ENCODE data around the gene RNASE13.

- TF ChIP-seq, protein P1, sequence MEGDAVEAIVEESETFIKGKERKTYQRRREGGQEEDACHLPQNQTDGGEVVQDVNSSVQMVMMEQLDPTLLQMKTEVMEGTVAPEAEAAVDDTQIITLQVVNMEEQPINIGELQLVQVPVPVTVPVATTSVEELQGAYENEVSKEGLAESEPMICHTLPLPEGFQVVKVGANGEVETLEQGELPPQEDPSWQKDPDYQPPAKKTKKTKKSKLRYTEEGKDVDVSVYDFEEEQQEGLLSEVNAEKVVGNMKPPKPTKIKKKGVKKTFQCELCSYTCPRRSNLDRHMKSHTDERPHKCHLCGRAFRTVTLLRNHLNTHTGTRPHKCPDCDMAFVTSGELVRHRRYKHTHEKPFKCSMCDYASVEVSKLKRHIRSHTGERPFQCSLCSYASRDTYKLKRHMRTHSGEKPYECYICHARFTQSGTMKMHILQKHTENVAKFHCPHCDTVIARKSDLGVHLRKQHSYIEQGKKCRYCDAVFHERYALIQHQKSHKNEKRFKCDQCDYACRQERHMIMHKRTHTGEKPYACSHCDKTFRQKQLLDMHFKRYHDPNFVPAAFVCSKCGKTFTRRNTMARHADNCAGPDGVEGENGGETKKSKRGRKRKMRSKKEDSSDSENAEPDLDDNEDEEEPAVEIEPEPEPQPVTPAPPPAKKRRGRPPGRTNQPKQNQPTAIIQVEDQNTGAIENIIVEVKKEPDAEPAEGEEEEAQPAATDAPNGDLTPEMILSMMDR (conservative IDR thresholded peaks at IDR 0.05), result no peak
- no peak for TF ChIP-seq EZH2 (IDR thresholded peaks at IDR 0.05; ENCODE audit: low read depth)
Measured at GRCh38 chr14:21072781-21073339, 38.3 kb upstream of the RNASE13 start.

Data from PC-9 (cell line).